GM21381 (cell line): ENCODE measurements around the gene C19orf12.
"Not testable (repeated sequence)": the region's sequence is repeated elsewhere in the genome, so short reads cannot be mapped to it uniquely, and the experiment has no call there.

ENCODE experiments used
- ATAC-seq: cut with Tn5 transposase; IDR thresholded peaks from one replicate; pipeline ENCODE4 v1.9.1; 2021; ENCODE audit warnings: mild to moderate bottlenecking, moderate library complexity; ENCODE audit not compliant: unreplicated experiment

C19orf12 gene

DNA sequence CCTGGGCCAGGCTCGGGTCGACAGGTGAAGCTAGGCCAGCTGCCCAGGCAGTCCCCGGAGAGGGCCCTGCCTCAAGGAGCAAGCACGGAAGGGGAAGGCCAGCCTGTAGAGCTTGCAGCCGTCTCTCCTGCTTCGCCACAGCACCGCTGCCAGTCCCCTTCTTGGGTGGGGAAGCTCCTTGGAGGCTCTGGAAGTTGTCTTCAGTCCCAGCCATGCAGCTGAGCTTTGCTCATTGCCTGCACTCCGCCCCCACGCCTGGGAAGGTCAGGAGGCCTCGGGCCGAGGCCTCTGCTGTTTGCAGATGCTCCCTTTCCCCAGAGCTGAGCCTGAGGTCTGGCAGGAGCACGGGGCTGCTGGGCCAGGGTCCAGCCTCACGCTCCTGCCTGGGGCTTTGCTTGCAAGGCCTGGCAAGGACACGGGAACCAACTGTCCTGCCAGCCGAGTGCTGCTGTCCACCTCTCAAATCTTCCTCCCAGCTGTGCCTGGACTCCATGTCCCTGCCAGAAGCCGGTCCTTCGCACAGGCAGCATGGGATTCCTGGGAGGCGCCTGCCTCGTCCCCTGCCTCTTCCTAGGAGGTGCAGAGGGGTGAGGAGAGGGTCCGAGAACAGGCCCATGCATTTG, 36.5 kb downstream of the C19orf12 start:
- no peak for ATAC-seq

DNA sequence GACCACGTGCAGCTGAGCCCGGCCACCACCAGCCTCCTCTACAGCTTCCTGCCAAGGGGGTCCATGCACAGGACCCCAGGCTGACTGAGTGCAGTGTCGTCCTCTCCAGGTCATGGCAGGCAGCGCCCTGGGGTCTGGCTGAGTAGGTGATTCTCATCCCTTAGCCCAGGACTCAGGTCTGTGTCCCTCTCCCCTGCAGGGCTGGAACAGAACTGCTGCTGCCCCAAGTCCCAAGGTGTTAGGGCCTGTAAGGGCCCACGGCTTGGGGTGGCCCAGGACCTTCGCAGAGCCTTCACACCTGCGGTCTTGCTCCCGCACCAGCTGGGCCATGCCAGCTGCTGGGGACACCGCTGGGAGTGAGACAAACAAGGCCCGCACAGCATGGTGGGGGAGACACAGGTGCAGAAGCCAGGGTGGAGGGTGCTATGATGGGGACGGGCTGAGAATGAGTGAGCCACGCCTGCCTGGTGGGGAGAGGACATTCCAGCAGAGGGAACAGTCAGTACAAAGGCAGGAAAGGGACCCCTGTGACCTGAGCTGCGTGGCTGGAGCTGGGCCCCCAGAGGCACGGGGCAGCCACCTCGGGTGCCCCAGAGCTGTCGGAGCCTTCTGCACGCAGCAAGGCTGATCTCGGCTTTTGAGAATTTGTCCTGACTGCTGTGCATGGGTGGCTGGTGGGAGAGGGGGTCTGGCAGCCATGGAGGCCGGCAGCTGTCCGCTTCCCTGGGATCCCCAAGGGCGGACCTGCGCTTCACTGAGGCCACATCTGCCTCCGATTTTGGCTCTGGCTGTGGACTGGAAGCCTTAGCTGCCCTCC, 37.9 kb downstream of the C19orf12 start:
- ATAC-seq, result no peak

DNA sequence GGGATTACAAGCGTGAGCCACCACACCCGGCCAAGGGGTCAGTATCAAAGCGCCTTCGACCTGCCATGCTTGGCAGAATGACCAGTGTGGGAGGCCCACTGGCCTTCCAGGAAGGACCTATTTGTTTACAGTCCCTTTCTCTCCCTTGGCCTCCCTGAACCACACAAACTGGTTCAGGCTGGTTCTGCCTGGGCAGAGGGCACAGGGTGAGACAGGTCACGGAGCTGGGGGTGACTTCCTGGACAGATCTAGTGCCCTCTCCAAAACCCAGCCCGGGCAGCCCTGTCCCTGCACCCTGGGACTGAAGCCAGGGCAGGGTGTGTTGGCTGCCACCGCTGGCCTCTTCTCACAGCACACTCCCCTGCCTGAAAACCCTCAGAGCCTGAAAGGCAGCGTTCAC, 38.5 kb downstream of the C19orf12 start:
- no peak for ATAC-seq

DNA sequence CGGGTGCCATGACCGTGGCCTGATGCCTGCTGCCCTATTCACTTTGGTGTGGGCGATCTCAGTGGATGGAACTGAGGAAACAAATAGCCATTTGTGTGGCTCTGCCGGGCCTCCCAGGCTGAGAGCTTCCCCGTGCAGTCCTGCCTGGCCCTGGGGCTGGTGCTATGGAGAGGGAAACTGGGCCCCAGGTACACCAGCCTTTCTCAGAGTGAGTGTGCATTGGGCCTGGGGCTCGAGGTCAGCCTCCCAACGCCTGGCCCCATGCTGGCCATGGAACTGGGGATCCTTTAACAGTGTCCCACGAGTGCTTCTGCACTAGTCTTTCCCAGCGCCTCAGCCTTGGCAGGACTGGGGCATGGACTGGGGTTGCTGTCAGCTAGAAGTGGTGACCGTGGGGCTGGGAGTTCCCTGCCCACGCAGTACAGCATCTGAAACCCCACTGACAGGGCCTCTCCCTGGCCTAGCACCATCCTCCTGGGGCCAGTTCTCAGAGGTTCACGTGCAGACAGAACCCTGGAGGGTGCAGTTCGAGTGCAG, 39.3 kb downstream of the C19orf12 start:
- ATAC-seq, result no peak

DNA sequence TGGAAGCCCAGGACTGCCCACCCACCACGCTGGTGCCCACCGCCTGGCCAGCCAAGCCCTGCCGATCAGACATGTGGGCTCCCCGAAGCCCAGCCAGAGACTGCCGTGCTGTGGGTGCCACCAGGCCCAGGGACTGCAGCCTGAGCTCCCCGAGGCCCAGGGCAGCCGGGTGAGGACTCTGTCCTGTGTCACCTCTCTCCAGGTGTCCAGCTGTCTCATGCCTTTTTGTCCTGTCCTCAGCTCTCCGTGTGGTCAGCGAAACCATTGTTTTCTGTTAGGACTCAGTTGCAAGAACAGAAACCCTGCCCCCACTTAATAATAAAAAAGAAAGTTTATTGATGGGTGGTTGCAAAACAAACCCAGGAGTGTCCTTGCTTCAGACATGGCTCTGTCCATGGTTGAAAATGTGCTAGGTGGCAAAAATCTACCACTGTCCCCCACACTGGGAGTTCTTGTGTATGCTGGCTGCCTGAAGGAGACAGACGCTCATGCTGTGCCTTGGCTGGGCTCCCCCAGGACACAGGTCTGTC, 39.9 kb downstream of the C19orf12 start:
- ATAC-seq, result no peak

DNA sequence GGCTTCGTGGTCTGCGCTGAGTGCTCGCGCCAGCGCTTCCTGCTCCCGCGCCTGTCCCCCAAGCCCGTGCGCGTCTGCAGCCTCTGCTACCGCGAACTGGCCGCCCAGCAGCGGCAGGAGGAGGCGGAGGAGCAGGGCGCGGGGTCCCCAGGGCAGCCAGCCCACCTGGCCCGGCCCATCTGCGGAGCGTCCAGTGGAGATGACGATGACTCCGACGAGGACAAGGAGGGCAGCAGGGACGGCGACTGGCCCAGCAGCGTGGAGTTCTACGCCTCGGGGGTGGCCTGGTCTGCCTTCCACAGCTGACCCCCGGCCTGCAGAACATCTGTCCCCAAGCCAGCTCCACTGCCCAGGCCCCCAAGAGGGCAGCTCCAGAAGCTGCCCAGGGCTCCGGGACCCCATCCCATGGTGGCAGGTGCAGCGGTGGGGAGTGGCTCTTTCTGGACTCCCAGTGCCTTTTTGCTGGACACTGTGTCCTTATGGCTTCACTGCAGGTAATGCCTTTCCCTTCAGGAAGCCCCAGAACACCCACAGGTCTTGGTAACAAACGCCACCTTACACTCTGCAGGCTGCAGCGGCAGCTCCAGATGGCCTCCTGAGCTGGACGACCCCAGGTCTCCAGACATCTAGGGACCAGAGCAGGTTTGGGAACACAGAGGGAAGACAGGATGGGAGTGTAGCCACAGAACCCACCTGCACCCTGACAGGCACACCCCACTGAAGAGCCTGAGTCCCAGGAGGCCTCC, 40.5 kb downstream of the C19orf12 start:
- no peak for ATAC-seq

DNA sequence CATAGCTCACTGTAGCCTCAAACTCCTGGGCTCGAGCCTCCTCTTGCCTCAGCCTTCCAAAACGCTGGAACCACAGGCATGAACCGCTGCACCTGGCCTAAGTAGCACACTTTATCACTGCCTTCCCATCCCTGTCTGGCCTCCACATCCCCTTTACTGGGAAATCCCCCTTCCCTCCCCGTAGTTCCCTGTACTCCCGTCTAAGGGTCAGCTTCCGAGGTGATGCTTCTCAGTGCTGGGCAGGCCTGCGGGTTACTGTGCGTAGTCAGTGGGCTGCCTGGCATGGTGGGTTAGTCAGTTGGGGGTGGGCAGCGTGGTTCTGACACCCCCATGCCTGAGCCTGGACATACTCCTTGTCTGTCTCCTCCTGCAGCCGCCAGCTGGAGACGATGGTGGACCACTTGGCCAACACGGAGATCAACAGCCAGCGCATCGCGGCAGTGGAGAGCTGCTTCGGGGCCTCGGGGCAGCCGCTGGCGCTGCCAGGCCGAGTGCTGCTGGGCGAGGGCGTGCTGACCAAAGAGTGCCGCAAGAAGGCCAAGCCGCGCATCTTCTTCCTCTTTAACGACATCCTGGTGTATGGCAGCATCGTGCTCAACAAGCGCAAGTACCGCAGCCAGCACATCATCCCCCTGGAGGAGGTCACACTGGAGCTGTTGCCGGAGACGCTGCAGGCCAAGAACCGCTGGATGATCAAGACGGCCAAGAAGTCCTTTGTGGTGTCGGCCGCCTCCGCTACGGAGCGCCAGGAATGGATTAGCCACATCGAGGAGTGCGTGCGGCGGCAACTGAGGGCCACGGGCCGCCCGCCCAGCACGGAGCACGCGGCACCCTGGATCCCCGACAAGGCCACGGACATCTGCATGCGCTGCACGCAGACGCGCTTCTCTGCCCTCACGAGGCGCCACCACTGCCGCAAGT, 41.4 kb downstream of the C19orf12 start:
- ATAC-seq, result no peak

DNA sequence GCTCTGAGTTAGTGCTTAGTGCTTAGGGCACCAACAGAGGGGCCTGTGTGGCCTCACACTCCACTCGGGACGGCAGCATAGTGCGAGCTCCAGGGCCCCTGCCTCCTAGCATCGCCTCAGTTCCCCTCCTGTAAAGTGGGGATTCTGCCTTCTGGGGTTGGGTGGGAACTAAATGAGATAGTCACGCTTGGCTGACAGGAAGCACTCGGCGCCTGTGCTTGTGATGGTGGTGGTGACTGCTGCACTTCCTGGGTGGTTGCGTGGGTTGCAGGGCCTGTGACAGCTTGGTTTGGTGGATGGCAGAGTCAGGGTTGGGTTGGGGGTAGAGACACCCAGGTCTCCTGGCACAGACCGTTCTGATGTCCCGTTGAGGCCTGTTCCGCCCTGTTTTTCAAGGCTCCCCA, 42.1 kb downstream of the C19orf12 start:
- ATAC-seq, result peak; percentile 39

DNA sequence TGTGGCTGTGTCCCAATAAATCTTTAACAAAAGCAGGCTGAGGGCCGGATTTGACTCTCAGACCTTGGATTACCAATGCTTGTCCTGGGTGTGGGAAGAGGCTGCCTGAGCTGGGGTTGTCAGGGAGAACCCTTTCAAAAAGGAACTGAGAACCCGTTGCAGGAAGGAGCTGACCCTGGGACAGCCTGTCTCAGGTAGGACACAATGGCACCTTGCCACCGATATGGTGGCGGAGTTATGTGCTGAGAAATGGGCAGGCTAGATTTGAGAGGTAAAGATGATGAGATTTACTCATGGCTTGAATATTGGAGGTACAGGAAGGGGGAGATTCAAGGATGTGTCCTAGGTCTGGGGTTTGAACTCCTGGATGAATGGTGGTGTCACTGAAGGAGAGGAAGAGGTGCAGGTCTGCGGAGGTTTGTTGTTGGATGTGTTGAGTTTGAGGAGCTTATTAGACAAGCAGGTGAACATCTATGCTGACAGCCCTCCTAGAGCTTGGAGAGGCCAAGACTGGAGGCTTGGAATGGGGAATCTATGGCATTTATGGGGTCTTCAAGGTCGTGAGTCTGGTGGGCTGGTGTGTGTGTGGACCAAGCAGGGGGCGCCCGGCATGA, 42.6 kb downstream of the C19orf12 start:
- ATAC-seq, result no peak

DNA sequence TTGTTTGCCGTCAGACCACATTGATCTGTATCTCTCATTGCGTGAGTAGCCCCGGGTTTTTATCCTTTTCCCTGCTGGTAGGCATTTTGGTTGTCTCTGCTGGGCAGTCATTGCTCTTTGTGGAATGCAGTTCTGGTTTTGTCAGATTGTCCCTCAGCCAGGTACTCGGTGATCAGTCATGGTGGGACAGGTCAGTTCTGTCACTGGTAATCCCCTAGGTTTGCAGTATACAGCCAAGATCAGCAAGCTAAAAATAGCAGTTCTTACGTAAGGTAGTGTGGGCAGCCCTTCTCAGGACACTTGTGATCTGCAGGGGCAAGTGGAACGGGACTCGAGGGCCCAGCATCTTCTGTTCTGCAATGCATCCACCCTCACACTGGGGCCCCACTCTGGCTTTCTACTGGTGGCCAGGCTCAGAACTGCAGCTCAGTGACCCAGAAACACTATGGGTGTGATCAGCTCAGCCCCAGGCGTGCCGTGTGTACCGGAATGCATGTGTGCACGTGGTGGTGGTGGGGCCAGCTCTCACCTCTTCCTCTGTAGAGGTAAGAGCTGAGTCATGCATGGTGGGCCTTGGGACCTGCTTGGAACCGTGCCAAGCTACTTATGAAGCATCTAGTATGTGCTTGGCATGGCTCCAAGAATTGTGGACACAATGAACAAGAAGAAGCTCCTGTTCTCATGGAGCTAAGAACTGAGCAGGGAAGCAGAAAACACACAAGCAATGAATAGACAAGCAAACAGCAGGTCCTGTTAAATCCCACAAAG, 43.5 kb downstream of the C19orf12 start:
- peak; percentile 73 for ATAC-seq

DNA sequence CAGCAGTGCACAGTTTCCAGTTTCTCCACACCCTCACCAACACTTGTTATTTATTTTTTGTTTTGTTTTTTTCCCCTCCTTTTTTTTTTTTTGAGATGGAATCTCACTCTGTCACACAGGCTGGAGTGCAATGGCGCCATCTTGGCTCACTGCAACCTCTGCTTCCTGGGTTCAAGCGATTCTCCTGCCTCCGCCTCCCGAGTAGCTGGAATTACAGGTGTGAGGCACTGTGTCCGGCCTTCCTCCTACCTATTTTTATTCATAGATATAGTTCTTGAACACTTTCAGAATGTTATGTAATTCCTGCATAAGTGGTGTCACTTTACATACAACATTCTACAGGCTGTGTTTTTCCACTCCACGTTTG, 44.1 kb downstream of the C19orf12 start:
- ATAC-seq, result not testable (repeated sequence)

DNA sequence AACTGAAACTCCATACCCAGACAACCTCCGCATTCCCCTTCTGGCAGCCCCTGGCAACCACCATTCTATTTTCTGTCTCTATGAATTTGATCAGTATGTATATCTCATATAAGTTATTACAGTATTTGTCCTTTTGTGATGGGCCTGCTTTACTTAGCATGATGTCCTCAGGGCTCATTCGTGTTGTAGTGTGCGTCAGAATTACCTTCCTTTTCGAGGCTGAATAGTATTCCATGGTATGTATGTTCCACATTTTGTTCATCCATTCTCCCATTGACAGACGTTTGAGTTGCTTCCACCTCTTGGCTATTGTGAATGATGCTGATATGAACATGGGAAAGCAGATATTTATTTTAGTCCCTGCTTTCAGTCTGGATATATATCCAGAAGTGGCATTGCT, 44.8 kb downstream of the C19orf12 start:
- no peak for ATAC-seq

DNA sequence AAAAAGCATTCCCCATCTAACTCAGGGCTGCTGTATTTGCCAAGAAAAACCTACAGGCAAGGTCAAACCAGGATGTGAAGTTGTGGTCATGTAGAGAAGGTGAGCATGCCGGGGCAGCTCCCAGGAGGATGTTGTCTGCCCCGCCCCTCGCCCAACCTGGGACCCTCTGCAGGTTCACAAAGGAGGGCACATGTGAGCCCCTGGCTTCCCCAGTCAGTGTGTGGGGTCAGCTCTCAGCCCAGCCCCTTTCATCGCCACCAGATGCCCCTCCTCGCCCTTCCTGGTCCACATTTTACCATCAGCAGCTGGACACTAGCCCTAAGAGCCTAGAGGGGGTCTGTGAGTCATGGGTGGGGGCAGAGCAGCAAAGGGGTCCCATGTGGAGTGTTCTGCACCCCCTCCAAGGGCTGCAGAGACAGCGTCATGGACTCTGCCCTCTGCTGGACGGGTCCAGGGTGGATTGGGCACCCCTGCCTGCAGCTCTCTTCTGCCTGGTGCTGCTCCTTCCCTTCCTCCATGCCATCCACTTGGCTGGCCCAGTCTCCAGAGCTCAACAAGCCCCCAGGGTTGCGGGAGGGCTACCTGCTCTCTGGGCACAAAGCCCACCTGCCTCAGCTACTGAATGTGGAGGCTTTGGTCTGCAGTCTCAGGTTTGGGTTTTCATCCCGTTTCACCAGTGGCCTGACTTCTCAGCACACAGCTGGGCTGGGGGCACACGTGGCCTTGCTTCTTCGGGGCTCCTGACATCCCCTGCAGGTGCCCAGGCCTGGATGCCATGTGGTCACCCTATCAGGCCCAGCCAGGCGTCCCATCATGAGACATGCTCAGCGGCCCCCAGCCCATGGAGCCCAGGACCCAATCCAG, 46.1 kb downstream of the C19orf12 start:
- ATAC-seq, result no peak

DNA sequence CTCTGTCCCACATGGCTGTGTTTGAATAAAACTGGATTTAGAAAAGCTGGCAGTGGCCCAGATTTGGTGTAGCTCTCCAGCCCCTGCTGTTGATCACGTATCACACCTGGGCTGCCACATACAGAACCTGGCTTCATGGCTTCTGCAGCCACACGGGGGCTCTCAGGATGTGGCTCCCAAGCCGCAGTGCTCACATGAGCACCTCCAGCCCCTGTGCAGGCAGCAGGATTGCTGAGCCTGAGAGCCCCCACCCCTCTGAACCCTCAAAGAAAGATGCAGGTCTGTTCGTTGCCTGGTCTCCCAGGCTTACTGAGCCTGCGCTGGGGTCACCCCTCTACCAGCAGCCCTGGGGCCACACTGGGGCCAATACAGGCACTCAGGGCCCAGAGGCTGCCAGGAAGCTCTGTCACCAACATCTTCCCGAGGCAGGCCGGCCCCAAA, 47.1 kb downstream of the C19orf12 start:
- ATAC-seq, result no peak

DNA sequence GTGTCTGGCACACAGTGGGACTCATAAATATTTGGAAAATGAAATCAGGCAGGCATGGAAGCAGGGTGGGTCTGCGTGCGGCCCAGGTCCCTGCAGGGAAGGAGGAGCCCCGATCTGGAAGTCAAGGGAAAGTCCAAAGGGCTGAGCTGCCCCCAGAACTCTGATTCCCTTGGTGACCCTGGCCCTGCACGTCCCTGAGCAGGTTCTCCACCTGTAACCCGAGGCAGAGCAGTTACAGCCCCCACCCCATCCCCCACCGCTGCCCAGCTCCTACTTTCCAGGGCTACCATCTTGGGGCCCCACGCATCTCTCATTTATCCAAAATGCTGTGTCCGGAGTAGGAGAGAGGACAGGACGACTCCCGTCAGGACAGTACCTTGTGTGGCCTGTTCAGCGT, 47.7 kb downstream of the C19orf12 start:
- ATAC-seq, result no peak

DNA sequence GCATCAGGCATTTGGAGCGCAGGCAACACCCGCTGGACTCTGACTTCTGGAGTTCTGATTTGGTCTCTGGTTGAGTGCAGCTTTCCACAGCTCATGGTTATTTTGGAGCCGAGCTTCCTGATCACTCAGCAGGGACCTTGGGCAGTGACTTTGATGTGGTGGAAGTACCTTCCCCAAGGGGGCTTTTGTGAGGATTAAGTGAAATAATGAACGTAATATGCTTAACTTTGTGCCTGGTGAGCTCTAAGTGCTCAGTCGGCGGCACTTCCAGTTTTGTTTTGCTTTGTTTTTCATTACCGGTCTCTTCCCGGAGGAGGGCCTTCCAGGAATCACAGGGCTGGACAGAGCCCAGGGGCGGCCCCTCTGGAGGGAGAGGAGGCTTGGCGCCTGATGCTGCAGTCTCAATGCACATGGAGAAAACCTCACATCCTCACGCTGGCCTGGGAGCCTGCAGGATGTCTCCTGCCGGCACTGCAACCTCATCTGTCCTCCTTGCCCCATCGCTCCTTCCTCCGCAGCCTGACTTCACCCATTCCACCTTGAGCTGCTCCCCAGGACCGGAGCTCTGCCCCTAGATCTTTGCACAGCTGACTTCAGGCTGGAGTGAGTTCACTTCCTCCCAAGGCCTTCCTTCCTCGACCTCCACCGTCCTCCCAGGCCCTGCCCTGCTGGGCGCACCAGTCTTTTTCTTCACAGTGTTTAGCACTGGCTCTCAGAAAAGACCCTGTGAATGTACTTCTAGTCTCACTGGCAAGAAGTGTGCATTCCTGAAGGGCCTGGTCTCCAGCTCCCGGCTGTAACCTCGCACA, 48.3 kb downstream of the C19orf12 start:
- no peak for ATAC-seq

DNA sequence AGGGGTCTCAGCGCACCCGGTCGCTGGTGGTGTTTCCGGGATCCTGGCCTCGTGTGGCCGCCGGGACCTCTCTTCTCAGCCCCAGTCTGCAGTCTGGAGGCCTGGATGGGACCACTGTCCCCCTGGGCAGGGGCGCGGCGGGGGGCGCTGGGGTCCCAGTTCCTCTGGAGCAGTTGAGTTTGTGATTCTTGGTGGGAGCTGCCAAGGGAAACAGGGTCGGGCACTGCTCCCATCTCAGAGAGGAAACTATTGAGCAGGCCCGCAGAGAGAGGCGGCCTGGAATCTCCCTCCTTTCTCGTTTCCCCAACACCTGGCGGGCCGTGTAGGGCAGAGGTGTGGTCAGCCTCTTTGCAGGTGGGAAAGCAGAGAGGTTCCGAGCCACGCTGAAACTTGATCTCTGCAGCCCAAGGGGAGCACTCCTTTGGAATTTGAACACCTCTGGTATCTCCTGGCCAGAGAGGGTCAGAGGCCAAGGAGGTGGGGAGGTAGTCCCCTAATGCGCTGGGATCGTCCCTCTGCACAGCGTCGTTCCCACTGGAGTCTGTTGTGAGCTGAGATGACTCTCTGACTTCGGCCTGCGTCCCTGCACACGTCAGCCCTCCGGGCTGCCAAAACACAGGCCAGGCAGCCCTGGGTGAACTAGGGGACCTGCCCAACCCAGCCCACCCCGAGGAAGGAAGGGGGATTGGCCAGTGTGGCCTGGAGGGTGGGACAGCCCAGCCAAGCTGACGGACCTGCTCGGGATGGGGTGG, 49.1 kb downstream of the C19orf12 start:
- ATAC-seq, result no peak
